ENCODE measurements around the gene CFAP97D1.

GRCh38 chr17:43768382-43768781 lies 11.9 kb upstream of the CFAP97D1 start:
- no peak for TF ChIP-seq POLR2AphosphoS5 (IDR thresholded peaks at IDR 0.05; ENCODE audit: low read depth, low read length)
- TF ChIP-seq SIN3A (IDR thresholded peaks at IDR 0.05; ENCODE audit: borderline replicate concordance, insufficient read depth, low read length) = no peak
- TF ChIP-seq REST (IDR thresholded peaks at IDR 0.05; ENCODE audit: insufficient read depth in 1 of 2, low read depth in 2 of 2, low read length in 2 of 2) = no peak

Measured in PFSK-1 (cell line).